Measurements from ENCODE around the gene RASAL1.

DNA sequence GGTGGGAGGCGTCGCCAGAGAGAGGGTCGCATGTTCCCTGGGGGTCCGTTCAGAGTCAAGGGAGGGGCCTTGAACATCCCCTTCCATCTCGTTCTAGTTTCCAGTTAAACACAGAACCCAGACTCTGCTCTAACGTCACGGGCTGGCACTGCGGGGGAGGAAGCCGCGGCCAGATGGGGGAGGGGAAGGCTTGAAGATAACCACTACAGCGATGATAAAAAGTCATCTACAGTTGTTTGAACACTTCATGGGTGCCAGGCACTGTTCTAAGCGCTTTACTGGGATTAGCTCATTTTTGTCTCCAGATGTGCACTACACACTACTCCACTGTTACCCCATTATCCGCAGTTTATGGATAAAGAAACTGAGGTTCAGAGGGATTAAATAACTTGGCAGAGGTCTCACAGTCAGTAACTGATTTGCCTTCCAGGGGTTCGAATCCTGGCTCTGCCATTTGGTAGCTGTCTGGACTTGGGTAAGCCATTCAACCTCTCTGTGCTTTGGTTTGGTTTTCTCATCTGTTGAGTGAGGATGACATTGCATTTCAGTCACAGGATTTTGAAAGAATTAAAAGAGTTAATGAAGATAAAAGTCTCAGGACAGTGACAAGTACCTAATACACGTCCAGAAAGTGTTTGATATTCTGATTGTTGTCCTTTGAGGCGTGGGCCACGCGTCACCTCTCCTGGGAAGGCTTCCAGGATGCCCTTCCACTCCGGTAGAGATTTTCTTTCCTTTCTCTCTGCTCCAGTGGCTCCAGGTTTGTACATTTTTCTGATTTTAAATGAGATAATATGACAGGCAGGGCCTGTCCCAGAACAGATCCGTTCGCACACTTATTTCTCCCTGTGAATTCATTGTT lies 798 bp upstream of the RASAL1 start:
- TF ChIP-seq, protein P1, sequence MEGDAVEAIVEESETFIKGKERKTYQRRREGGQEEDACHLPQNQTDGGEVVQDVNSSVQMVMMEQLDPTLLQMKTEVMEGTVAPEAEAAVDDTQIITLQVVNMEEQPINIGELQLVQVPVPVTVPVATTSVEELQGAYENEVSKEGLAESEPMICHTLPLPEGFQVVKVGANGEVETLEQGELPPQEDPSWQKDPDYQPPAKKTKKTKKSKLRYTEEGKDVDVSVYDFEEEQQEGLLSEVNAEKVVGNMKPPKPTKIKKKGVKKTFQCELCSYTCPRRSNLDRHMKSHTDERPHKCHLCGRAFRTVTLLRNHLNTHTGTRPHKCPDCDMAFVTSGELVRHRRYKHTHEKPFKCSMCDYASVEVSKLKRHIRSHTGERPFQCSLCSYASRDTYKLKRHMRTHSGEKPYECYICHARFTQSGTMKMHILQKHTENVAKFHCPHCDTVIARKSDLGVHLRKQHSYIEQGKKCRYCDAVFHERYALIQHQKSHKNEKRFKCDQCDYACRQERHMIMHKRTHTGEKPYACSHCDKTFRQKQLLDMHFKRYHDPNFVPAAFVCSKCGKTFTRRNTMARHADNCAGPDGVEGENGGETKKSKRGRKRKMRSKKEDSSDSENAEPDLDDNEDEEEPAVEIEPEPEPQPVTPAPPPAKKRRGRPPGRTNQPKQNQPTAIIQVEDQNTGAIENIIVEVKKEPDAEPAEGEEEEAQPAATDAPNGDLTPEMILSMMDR (conservative IDR thresholded peaks at IDR 0.05 in 1 of 2, IDR thresholded peaks at IDR 0.05 in 1 of 2; ENCODE audit: extremely low read depth in 1 of 2, insufficient read depth in 1 of 2, low read depth in 1 of 2, low read length in 2 of 2): no peak
- no peak for TF ChIP-seq EZH2 (IDR thresholded peaks at IDR 0.05; ENCODE audit: borderline replicate concordance, low read length)
